ENCODE data around the gene CA4. TPM values are rescaled to one million over a fixed set of nuclear protein-coding genes. Genes with fewer than 3 reads are reported as not detected.
"Not testable (repeated sequence)": the region's sequence is repeated elsewhere in the genome, so short reads cannot be mapped to it uniquely, and the experiment has no call there.

CA4 gene
- total RNA-seq, 3 donors from 2014 or later, result 4.7 to 46.5 (median 12.3) TPM

DNA sequence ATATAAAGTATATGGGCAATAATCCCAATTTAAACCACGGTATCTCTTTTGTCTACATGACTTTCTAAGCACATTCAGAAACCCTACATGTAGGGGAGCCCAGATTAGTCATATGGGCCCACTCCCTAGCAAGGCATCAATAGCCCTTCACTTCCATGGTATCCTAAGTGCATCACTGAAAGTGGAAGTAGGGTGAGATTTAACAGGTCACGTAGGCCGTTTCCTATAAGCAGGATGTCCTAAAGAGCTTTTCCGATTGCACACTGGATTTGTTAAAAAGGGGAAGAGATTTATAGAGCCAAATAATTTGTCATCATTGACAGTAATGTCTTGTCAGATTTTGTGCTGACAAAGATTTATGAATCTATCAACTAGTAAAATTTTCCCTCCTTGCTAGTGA is 39.0 kb downstream of the CA4 start:
- intact Hi-C loops (cut with DNase I; ENCODE audit: low total_unique reads), result no loop called here
- no peaks in the 10 kb centered on the region for H3K9me3 ChIP-seq
- H3K4me3 ChIP-seq, result no peak overlapping the region
- no peak for DNase-seq (ENCODE audit: low spot score in 2 of 2)
- TF ChIP-seq POLR2AphosphoS5 (IDR thresholded peaks at IDR 0.05) (no peak), POLR2A (IDR thresholded peaks at IDR 0.05) (no peak)
- TF ChIP-seq, protein P1, sequence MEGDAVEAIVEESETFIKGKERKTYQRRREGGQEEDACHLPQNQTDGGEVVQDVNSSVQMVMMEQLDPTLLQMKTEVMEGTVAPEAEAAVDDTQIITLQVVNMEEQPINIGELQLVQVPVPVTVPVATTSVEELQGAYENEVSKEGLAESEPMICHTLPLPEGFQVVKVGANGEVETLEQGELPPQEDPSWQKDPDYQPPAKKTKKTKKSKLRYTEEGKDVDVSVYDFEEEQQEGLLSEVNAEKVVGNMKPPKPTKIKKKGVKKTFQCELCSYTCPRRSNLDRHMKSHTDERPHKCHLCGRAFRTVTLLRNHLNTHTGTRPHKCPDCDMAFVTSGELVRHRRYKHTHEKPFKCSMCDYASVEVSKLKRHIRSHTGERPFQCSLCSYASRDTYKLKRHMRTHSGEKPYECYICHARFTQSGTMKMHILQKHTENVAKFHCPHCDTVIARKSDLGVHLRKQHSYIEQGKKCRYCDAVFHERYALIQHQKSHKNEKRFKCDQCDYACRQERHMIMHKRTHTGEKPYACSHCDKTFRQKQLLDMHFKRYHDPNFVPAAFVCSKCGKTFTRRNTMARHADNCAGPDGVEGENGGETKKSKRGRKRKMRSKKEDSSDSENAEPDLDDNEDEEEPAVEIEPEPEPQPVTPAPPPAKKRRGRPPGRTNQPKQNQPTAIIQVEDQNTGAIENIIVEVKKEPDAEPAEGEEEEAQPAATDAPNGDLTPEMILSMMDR (IDR thresholded peaks at IDR 0.05), result no peak
- no peaks in the 10 kb centered on the region for H3K36me3 ChIP-seq
- H3K27ac ChIP-seq, result no peak overlapping the region
- H3K27me3 ChIP-seq, result no peaks in the 10 kb centered on the region
- H3K4me1 ChIP-seq, result no peaks in the 10 kb centered on the region

DNA sequence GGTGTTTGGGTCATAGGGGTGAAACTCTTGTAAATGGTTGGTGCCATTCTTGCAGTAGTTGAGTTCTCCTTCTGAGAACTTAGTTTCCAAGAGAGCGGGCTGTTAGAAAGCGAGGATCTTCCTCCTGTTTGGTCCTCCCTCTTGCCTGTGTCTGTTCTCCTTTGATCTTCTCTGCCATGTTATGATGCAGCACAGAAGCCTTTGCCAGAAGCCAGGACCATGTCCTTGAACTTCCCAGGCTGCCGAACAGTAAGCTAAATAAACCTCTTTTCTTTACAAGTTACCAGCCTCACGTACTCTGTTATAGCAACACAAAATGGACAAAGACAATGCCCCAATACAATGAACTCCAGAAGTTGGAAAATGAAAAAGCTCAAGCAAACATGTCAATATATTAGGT is 40.3 kb downstream of the CA4 start:
- DNase-seq (ENCODE audit: low spot score in 2 of 2); H3K36me3 ChIP-seq; H3K9me3 ChIP-seq; intact Hi-C loops (cut with DNase I; ENCODE audit: low total_unique reads); H3K27me3 ChIP-seq; H3K27ac ChIP-seq; H3K4me1 ChIP-seq; H3K4me3 ChIP-seq: not testable (repeated sequence)

DNA sequence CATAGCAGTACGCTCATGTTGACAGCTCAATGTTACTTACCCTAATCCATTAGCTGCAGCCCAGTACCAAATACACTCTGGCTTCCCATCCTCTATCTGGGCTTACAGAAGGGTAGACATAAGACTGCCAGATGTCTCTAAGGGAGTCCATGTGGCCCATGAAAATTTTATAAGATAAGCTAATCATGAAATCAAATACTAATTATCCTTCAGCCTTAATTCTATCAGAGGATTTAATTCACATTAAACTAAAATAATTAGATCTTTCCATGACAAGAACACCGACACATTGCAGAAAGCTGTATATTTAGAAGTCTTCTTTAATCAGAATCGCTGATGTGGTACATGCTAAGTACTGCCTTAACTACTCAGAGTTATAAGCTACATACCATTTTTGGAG is 43.3 kb downstream of the CA4 start:
- not testable (repeated sequence) for H3K27ac ChIP-seq; DNase-seq (ENCODE audit: low spot score in 2 of 2)

DNA sequence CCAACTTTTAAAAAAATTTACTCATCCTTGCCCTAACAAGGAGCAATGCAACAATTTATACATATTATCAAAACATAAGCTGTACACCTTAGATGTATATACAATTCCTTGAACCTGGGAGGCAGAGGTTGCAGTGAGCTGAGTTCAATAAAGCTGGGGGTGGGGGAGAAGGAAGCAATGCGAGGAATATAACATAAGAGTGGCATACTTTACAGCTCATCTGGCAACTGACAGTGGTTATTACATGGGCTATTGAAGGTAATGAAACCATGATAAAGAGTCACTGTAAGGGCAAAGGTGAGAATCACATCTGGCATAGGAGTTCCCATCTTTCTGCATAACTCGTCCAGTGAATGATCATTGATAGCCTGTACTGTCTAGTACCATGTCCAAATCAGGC is 43.7 kb downstream of the CA4 start:
- Histone ChIP-seq H3K9me3 (no peaks in the 10 kb centered on the region), H3K36me3 (no peaks in the 10 kb centered on the region), H3K4me3 (no peak overlapping the region), H3K4me1 (no peaks in the 10 kb centered on the region), H3K27ac (no peak overlapping the region), H3K27me3 (no peaks in the 10 kb centered on the region)
- intact Hi-C loops (cut with DNase I; ENCODE audit: low total_unique reads), result no loop called here
- no peak for DNase-seq (ENCODE audit: low spot score in 2 of 2)
- TF ChIP-seq POLR2A (IDR thresholded peaks at IDR 0.05) (no peak), POLR2AphosphoS5 (IDR thresholded peaks at IDR 0.05) (no peak)
- TF ChIP-seq, protein P1 (IDR thresholded peaks at IDR 0.05), result no peak

More for the DNA sequence above, 43.3 kb downstream of the CA4 start:
- H3K4me3 ChIP-seq; H3K4me1 ChIP-seq; H3K27me3 ChIP-seq; H3K36me3 ChIP-seq; H3K9me3 ChIP-seq; intact Hi-C loops (cut with DNase I; ENCODE audit: low total_unique reads): not testable (repeated sequence)

DNA sequence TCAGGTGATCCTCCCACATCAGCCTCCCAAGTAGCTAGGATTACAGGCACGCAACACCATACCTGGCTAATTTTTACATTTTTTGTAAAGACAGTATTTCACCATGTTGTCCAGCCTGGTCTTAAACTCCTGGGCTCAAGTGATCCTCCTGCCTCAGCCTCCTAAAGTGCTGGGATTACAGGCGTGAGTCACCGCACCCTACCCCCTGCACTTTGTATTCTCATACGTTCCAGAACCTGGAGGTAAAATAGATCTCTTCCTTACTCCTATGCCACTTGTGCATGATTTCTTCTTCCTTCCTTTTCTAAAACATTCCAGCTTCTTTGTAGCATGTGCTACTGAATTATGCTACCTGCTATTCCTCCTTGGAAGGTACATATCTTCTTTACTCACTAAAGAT is 44.4 kb downstream of the CA4 start:
- H3K36me3 ChIP-seq; DNase-seq (ENCODE audit: low spot score in 2 of 2): not testable (repeated sequence)

DNA sequence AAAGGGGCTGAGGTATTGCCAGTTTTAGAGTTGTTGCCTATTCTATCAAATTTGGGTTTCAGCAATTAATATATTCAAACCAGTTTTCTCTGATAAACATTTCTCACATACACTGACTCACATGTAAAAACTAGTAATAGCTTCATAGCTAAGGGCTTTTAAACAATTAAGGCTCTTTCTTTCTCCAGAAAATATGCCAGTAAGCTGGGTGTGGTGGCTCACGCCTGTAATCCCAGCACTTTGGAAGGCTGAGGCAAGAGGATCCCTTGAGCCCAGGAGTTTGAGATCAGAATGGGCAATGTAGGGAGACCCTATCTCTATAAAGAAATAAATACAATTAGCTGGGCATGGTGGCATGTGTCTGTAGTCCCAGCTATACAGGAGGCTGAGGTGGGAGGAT is 48.9 kb downstream of the CA4 start:
- H3K9me3 ChIP-seq; H3K27me3 ChIP-seq; H3K36me3 ChIP-seq; H3K4me3 ChIP-seq; DNase-seq (ENCODE audit: low spot score in 2 of 2); H3K27ac ChIP-seq; intact Hi-C loops (cut with DNase I; ENCODE audit: low total_unique reads); H3K4me1 ChIP-seq: not testable (repeated sequence)

More for the DNA sequence above, 44.4 kb downstream of the CA4 start:
- H3K4me1 ChIP-seq; H3K27me3 ChIP-seq; H3K9me3 ChIP-seq; intact Hi-C loops (cut with DNase I; ENCODE audit: low total_unique reads); H3K4me3 ChIP-seq; H3K27ac ChIP-seq: not testable (repeated sequence)

DNA sequence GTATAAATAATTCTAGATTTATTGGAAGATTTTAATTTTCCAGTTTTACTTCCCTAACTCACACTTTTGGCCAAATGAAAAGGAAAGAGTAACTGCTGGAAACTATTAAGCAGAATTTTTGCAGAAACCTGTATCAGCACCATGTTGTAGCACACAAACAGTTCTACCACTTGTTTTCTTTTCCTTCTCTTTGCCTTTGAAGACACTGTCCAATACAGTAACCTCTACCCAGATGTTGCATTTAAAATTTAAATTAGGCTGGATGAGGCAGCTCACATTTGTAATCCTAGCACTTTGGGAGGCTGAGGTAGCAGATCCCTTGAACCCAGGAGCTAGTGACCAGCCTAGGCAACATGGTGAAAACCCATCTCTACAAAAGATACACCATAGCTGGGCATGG is 56.0 kb downstream of the CA4 start:
- H3K4me1 ChIP-seq; H3K4me3 ChIP-seq; DNase-seq (ENCODE audit: low spot score in 2 of 2); H3K9me3 ChIP-seq; H3K27me3 ChIP-seq; H3K36me3 ChIP-seq; intact Hi-C loops (cut with DNase I; ENCODE audit: low total_unique reads); H3K27ac ChIP-seq: not testable (repeated sequence)

DNA sequence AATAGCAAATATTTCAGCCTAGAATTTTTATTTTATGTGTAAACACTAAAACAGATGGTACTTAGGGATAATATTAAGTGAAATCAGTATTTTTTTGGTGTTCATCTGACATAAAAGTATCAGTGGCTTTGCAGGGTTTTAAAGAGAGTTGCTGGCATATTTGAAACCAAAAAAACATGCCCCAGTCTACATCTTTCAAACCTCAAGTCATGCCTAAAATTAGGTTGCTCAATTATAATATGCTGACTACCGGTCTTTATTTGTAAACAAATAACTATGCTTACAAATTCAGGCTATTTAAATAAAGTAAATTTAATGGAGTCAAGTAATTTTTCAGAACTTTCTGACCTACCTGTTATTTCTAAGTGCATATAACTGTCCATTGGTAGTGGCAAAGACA is 58.5 kb downstream of the CA4 start:
- DNase-seq (ENCODE audit: low spot score in 2 of 2); H3K9me3 ChIP-seq; H3K27ac ChIP-seq; H3K4me3 ChIP-seq; H3K4me1 ChIP-seq; H3K36me3 ChIP-seq; intact Hi-C loops (cut with DNase I; ENCODE audit: low total_unique reads); H3K27me3 ChIP-seq: not testable (repeated sequence)

Other genes starting within 250 kb of the CA4 start
- gene RNFT1, start 185.2 kb upstream of the CA4 start, total RNA-seq, result 10 to 100 TPM; 24.0 to 30.4 (median 25.6) TPM
- gene HEATR6, start 71.1 kb upstream of the CA4 start, total RNA-seq, result 10 to 100 TPM in 2 of 3 donors, 1 to 10 TPM in 1; 9.1 to 16.4 (median 16.1) TPM
- gene USP32, start 242.2 kb downstream of the CA4 start, total RNA-seq, result 10 to 100 TPM; 66.2 to 95.1 (median 69.1) TPM